Naive B cell (primary cell): ENCODE data around the gene CHCHD6. TPM values are rescaled to one million over a fixed set of nuclear protein-coding genes. Genes with fewer than 3 reads are reported as not detected.

ENCODE experiments used
- ATAC-seq, 2 donors: fragments of 150-1000 bp; cut with Tn5 transposase; 2 replicates each; pipeline ENCODE4 v1.10.0; 2021; ENCODE audit warnings: low read depth in 2 of 2, mild to moderate bottlenecking in 2 of 2, moderate library complexity in 2 of 2
- DNase-seq: peaks from one replicate; pipeline ENCODE4 v3.0.0; 2022
- H3K27ac Mint-ChIP-seq, 6 donors: one replicate each; pipeline ENCODE4 v1.8.0; 2020 to 2022; ENCODE audit warnings: mild to moderate bottlenecking in 6 of 6, mixed read lengths in 6 of 6, moderate library complexity in 5 of 6, inconsistent platforms in 2 of 6
- H3K27me3 Mint-ChIP-seq, 3 donors: one replicate each; pipeline ENCODE4 v1.8.0; 2021 to 2022; ENCODE audit warnings: mixed read lengths in 3 of 3, mild to moderate bottlenecking in 1 of 3
- H3K36me3 Mint-ChIP-seq, 2 donors: one replicate each; pipeline ENCODE4 v1.8.0; 2020 to 2022; ENCODE audit warnings: mixed read lengths in 2 of 2, inconsistent platforms in 1 of 2, mild to moderate bottlenecking in 1 of 2
- H3K4me1 Mint-ChIP-seq, 3 donors: one replicate each; pipeline ENCODE4 v1.8.0; 2020 to 2022; ENCODE audit warnings: mixed read lengths in 3 of 3, inconsistent platforms in 1 of 3, mild to moderate bottlenecking in 1 of 3, moderate library complexity in 1 of 3
- H3K4me3 Mint-ChIP-seq, 8 donors: one replicate each; pipeline ENCODE4 v1.8.0; 2020 to 2022; ENCODE audit warnings: mild to moderate bottlenecking in 8 of 8, mixed read lengths in 8 of 8, moderate library complexity in 8 of 8, inconsistent platforms in 2 of 8
- H3K9me3 Mint-ChIP-seq, 7 donors: one replicate each; pipeline ENCODE4 v1.8.0; 2020 to 2022; ENCODE audit warnings: mixed read lengths in 7 of 7, mild to moderate bottlenecking in 5 of 7, inconsistent platforms in 2 of 7, moderate library complexity in 1 of 7
- polyA plus RNA-seq, 6 donors: library from polyadenylated mRNA; unstranded; fragments of 300-500 nt; fragmentation: Illumina TruSeq; gene quantifications; one replicate each; pipeline ENCODE4 v1.2.3, GENCODE V29; 2021; ENCODE audit warnings: low read depth in 6 of 6

The CHCHD6 gene
- polyA plus RNA-seq, 6 donors from 2014 or later: 8.7 to 16.3 (median 11.1) TPM

GRCh38 chr3:126696701-126697267 lies 7.3 kb upstream of the CHCHD6 start:
- H3K27ac Mint-ChIP-seq: no peak overlapping the region
- H3K9me3 Mint-ChIP-seq: peaks cover 0 to 6% (median 0%) of the 10 kb centered on the region in 7 donors
- no peak overlapping the region for H3K4me3 Mint-ChIP-seq
- DNase-seq (no peak), ATAC-seq (no peak)
- H3K4me1 Mint-ChIP-seq: no peaks in the 10 kb centered on the region
- H3K36me3 Mint-ChIP-seq: no peaks in the 10 kb centered on the region
- peaks cover 42 to 73% (median 58%) of the 10 kb centered on the region in 3 donors for H3K27me3 Mint-ChIP-seq

GRCh38 chr3:126699011-126699410 lies 5.0 kb upstream of the CHCHD6 start:
- Mint-ChIP-seq H3K36me3 (no peaks in the 10 kb centered on the region), H3K27ac (no peak overlapping the region)

GRCh38 chr3:126704494-126705214 lies 614 bp downstream of the CHCHD6 start:
- H3K4me1 Mint-ChIP-seq: peaks cover 21 to 28% (median 23%) of the 10 kb centered on the region in 3 donors
- peaks cover 0 to 4% of the 10 kb centered on the region in 2 donors for H3K36me3 Mint-ChIP-seq
- H3K9me3 Mint-ChIP-seq: no peaks in the 10 kb centered on the region
- peak overlapping the region in 2 of 6 donors; percentile 25 to 89 for H3K27ac Mint-ChIP-seq
- peaks cover 13 to 30% (median 28%) of the 10 kb centered on the region in 3 donors for H3K27me3 Mint-ChIP-seq
- H3K4me3 Mint-ChIP-seq: peak overlapping the region; percentile 82 to 99 (median 97)
- DNase-seq (no peak), ATAC-seq (no peak)

More at GRCh38 chr3:126699011-126699410, 5.0 kb upstream of the CHCHD6 start:
- Mint-ChIP-seq H3K9me3 (peaks cover 0 to 6% (median 0%) of the 10 kb centered on the region in 7 donors), H3K4me1 (peaks cover 8 to 11% (median 9%) of the 10 kb centered on the region in 3 donors), H3K4me3 (no peak overlapping the region), H3K27me3 (peaks cover 34 to 64% (median 53%) of the 10 kb centered on the region in 3 donors)
- ATAC-seq: no peak
- no peak for DNase-seq

DNA sequence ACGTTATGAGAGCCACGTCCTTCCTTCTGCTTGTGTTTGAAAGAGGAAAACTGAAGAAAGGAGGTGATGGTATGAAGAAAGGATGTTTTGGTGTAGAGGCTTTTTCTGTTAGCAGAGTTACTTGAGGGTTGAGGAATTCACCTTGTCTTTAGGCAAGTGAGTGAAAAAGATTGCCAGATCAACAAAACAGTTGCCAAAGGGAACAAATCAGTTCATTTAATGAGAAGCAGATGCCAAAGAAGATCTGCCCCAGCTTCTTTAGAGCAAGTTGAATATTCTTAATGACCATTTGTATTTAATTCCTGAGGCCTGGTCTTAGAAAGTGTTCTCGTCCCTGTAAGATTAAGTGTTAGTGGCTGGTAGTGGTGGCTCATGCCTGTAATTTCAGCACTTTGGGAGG lies 2.6 kb downstream of the CHCHD6 start:
- DNase-seq (no peak), ATAC-seq (no peak)
- H3K36me3 Mint-ChIP-seq: peaks cover 0 to 4% of the 10 kb centered on the region in 2 donors
- peaks cover 0 to 10% (median 8%) of the 10 kb centered on the region in 3 donors for H3K27me3 Mint-ChIP-seq
- H3K4me3 Mint-ChIP-seq: peak overlapping the region in 2 of 8 donors; percentile 5 to 91
- H3K4me1 Mint-ChIP-seq: peaks cover 21 to 28% (median 23%) of the 10 kb centered on the region in 3 donors
- H3K27ac Mint-ChIP-seq: peak overlapping the region in 1 of 6 donors; percentile 1
- H3K9me3 Mint-ChIP-seq: no peaks in the 10 kb centered on the region

GRCh38 chr3:126711121-126711760 lies 7.2 kb downstream of the CHCHD6 start:
- ATAC-seq (no peak), DNase-seq (no peak)
- no peak overlapping the region for H3K4me3 Mint-ChIP-seq
- H3K27me3 Mint-ChIP-seq: no peaks in the 10 kb centered on the region
- H3K27ac Mint-ChIP-seq: no peak overlapping the region
- H3K9me3 Mint-ChIP-seq: no peaks in the 10 kb centered on the region
- H3K36me3 Mint-ChIP-seq: peaks cover 0 to 4% of the 10 kb centered on the region in 2 donors
- H3K4me1 Mint-ChIP-seq: peaks cover 8 to 25% (median 9%) of the 10 kb centered on the region in 3 donors

- H3K4me1 Mint-ChIP-seq: peaks cover 12 to 21% (median 14%) of the 10 kb centered on the region in 3 donors
- no peak overlapping the region for H3K4me3 Mint-ChIP-seq
- no peaks in the 10 kb centered on the region for H3K36me3 Mint-ChIP-seq
- DNase-seq (no peak), ATAC-seq (no peak)
- H3K27ac Mint-ChIP-seq: no peak overlapping the region
- H3K9me3 Mint-ChIP-seq: no peaks in the 10 kb centered on the region
- H3K27me3 Mint-ChIP-seq: no peaks in the 10 kb centered on the region
Measured at GRCh38 chr3:126713199-126713598, 9.2 kb downstream of the CHCHD6 start.

- Mint-ChIP-seq H3K27me3 (no peaks in the 10 kb centered on the region), H3K27ac (no peak overlapping the region), H3K4me3 (peak overlapping the region in 1 of 8 donors; percentile 42), H3K36me3 (no peaks in the 10 kb centered on the region), H3K4me1 (peaks cover 15 to 21% (median 20%) of the 10 kb centered on the region in 3 donors), H3K9me3 (no peaks in the 10 kb centered on the region)
- ATAC-seq: no peak
- DNase-seq: no peak
Measured at GRCh38 chr3:126714276-126714900, 10.3 kb downstream of the CHCHD6 start.

DNA sequence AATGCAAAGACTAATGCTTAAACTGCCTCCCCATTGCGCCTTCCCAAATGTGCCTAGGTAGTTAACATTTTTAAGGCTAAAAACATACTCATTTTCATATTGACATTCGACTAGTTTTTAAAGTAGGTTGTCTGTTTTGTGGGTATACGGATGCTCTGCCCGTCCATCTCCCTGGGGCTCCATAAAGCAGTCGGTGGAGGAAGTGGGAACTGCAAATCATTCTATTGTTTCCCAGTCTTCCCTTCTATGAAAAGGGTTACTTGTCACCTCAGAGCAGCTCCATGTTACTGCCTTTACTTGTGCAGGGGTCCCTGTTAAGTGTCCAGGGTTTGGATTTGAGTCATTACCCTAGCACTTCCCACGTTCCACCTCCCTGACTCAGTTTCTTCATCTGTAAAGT lies 10.9 kb downstream of the CHCHD6 start:
- Mint-ChIP-seq H3K27me3 (no peaks in the 10 kb centered on the region), H3K4me3 (peak overlapping the region in 1 of 8 donors; percentile 42), H3K4me1 (peaks cover 15 to 21% (median 20%) of the 10 kb centered on the region in 3 donors), H3K9me3 (no peaks in the 10 kb centered on the region), H3K36me3 (no peaks in the 10 kb centered on the region), H3K27ac (peak overlapping the region in 1 of 6 donors; percentile 10)
- no peak for DNase-seq
- ATAC-seq: no peak

DNA sequence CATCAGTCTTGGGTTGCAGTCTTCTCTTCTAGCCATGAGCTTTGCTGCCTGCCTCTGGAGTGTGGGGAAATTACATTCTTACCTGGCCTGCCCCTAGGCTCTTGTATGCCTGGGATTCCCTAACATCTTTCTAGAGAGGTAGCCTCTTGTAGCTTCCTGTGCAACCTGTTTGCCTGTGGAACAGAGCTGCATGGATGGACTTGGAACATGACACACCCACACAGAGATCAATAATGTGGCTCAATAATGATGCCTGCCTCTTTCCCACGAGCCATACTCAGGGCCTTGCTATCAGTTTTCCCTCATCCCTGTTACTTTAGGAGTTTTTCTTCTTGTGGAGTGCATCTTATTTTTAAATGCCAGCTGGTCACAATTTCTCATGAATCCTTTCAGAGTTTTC lies 11.4 kb downstream of the CHCHD6 start:
- ATAC-seq: no peak
- H3K4me3 Mint-ChIP-seq: no peak overlapping the region
- no peaks in the 10 kb centered on the region for H3K36me3 Mint-ChIP-seq
- H3K27me3 Mint-ChIP-seq: no peaks in the 10 kb centered on the region
- H3K9me3 Mint-ChIP-seq: no peaks in the 10 kb centered on the region
- H3K27ac Mint-ChIP-seq: no peak overlapping the region
- peaks cover 15 to 21% (median 20%) of the 10 kb centered on the region in 3 donors for H3K4me1 Mint-ChIP-seq
- no peak for DNase-seq

GRCh38 chr3:126716057-126716456 lies 12.0 kb downstream of the CHCHD6 start:
- Mint-ChIP-seq H3K4me1 (peaks cover 15 to 25% (median 25%) of the 10 kb centered on the region in 3 donors), H3K36me3 (peaks cover 0 to 3% of the 10 kb centered on the region in 2 donors), H3K27me3 (no peaks in the 10 kb centered on the region), H3K27ac (peak overlapping the region in 3 of 6 donors; percentile 13 to 84 (median 37)), H3K4me3 (no peak overlapping the region), H3K9me3 (no peaks in the 10 kb centered on the region)
- DNase-seq (no peak), ATAC-seq (no peak)

- H3K4me3 Mint-ChIP-seq: peak overlapping the region in 1 of 8 donors; percentile 56
- H3K9me3 Mint-ChIP-seq: peaks cover 0 to under 1% (median 0%) of the 10 kb centered on the region in 7 donors
- peaks cover 15 to 34% (median 22%) of the 10 kb centered on the region in 3 donors for H3K4me1 Mint-ChIP-seq
- DNase-seq: no peak
- ATAC-seq: no peak
- peak overlapping the region in 3 of 6 donors; percentile 8 to 64 (median 8) for H3K27ac Mint-ChIP-seq
- peaks cover 0 to 8% of the 10 kb centered on the region in 2 donors for H3K36me3 Mint-ChIP-seq
- no peaks in the 10 kb centered on the region for H3K27me3 Mint-ChIP-seq
Measured at GRCh38 chr3:126718561-126719445, 14.8 kb downstream of the CHCHD6 start.

DNA sequence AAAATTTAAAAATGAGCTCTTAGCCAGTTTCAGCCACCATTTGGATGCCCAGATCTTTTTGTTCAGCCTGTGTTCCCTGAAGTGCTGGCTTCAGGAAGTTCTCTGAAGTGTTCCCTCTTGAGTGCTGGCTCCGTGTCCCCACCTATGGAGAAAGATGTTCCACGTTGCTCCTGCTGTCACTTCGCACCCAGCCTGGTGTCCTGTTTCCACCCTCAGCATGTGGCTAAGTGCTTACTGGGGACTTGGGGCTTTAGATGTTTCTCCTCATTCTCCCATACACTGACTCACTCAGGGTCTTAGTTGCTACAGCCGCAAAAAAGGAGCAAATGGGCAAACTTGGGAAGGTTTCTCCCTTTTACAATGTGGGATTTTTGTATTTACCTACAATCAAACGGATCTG lies 16.6 kb downstream of the CHCHD6 start:
- H3K27ac Mint-ChIP-seq: no peak overlapping the region
- H3K4me3 Mint-ChIP-seq: no peak overlapping the region
- DNase-seq (no peak), ATAC-seq (no peak)
- peaks cover 7 to 16% of the 10 kb centered on the region in 2 donors for H3K36me3 Mint-ChIP-seq
- H3K27me3 Mint-ChIP-seq: no peaks in the 10 kb centered on the region
- H3K4me1 Mint-ChIP-seq: peaks cover 13 to 35% (median 21%) of the 10 kb centered on the region in 3 donors
- H3K9me3 Mint-ChIP-seq: peaks cover 0 to 5% (median 3%) of the 10 kb centered on the region in 7 donors
